Neural cell (in vitro differentiated cells): ENCODE results near the gene CRACDL. TPM values are rescaled to one million over a fixed set of nuclear protein-coding genes. Genes with fewer than 3 reads are reported as not detected.
"Not testable (repeated sequence)": the region's sequence is repeated elsewhere in the genome, so short reads cannot be mapped to it uniquely, and the experiment has no call there.

Source experiments
- H2AFZ ChIP-seq: fragments of 200-600, 300-800 bp; sonication (generic), shearing (Covaris generic); 2 replicates; pipeline ENCODE4 v1.6.0; 2014; ENCODE audit warnings: low read depth, mild to moderate bottlenecking, antibody characterized with exemption, low read length, moderate library complexity
- H3F3A ChIP-seq: fragments of 200-600 bp; shearing (Covaris generic); 2 replicates; pipeline ENCODE4 v1.6.1; 2016; ENCODE audit warnings: mild to moderate bottlenecking, moderate library complexity, mixed read lengths, antibody characterized with exemption, low read length; ENCODE audit not compliant: insufficient read depth, poor library complexity, severe bottlenecking
- H3K27ac ChIP-seq: fragments of 200-600, 300-800 bp; sonication (generic), shearing (Covaris generic); 2 replicates; pipeline ENCODE4 v1.5.1; 2014; ENCODE audit warnings: mild to moderate bottlenecking, low read length, moderate library complexity
- H3K27me3 ChIP-seq: fragments of 300-800, 200-600 bp; sonication (generic), shearing (Covaris generic); 2 replicates; pipeline ENCODE4 v1.6.0; 2014; ENCODE audit warnings: mild to moderate bottlenecking, low read depth, low read length, moderate library complexity; ENCODE audit not compliant: insufficient read depth
- H3K36me3 ChIP-seq: fragments of 300-800, 200-600 bp; sonication (generic), shearing (Covaris generic); 2 replicates; pipeline ENCODE4 v1.5.1; 2014; ENCODE audit warnings: mild to moderate bottlenecking, antibody characterized with exemption, low read length, moderate library complexity; ENCODE audit not compliant: insufficient read depth
- H3K4me2 ChIP-seq: fragments of 300-800, 200-600 bp; sonication (generic), shearing (Covaris generic); 2 replicates; pipeline ENCODE4 v1.6.0; 2014; ENCODE audit warnings: mild to moderate bottlenecking, low read length
- H3K4me3 ChIP-seq: fragments of 300-800, 200-600 bp; sonication (generic), shearing (Covaris generic); 2 replicates; pipeline ENCODE4 v1.5.1; 2014; ENCODE audit warnings: mild to moderate bottlenecking, low read length, moderate library complexity
- H3K79me2 ChIP-seq: fragments of 200-600 bp; shearing (Covaris generic); replicated peaks from 2 replicates; pipeline ENCODE4 v1.6.0; 2014; ENCODE audit warnings: mild to moderate bottlenecking, low read length, moderate library complexity; ENCODE audit not compliant: insufficient read depth
- H3K9ac ChIP-seq: fragments of 300-800, 200-600 bp; sonication (generic), shearing (Covaris generic); 2 replicates; pipeline ENCODE4 v1.6.1; 2016; ENCODE audit warnings: mild to moderate bottlenecking, low read length, mixed read lengths
- H3K9me2 ChIP-seq: fragments of 200-600 bp; shearing (Covaris generic); 2 replicates; pipeline ENCODE4 v1.6.1; 2016; ENCODE audit warnings: mild to moderate bottlenecking, low read length, mixed read lengths; ENCODE audit not compliant: insufficient read depth
- H3K9me3 ChIP-seq: fragments of 200-600, 300-800 bp; sonication (generic), shearing (Covaris generic); 2 replicates; pipeline ENCODE4 v1.6.1; 2016; ENCODE audit warnings: mild to moderate bottlenecking, mixed run types, low read length, moderate library complexity, mixed read lengths
- H4K20me1 ChIP-seq: fragments of 200-600 bp; shearing (Covaris generic); 2 replicates; pipeline ENCODE4 v1.6.1; 2016; ENCODE audit warnings: mild to moderate bottlenecking, mixed run types; ENCODE audit not compliant: insufficient read depth
- CTCF ChIP-seq: fragments of 450-650 bp; IDR thresholded peaks from 2 replicates; pipeline ENCODE4 v1.5.1; 2014; ENCODE audit warnings: antibody characterized with exemption, mild to moderate bottlenecking, moderate library complexity; ENCODE audit not compliant: poor library complexity, severe bottlenecking
- EP300 ChIP-seq: fragments of 450-650 bp; conservative IDR thresholded peaks from 2 replicates; pipeline ENCODE4 v1.6.1; 2014; ENCODE audit warnings: antibody characterized with exemption, mild to moderate bottlenecking, moderate library complexity; ENCODE audit not compliant: poor library complexity, severe bottlenecking
- EZH2 ChIP-seq: fragments of 200-600, 300-800 bp; shearing (Covaris generic), sonication (generic); IDR thresholded peaks from 2 replicates; pipeline ENCODE4 v1.6.1; 2014; ENCODE audit warnings: antibody characterized with exemption, low read length, borderline replicate concordance, mild to moderate bottlenecking; ENCODE audit not compliant: insufficient read depth, poor library complexity, severe bottlenecking
- MXI1 ChIP-seq: fragments of 450-650 bp; conservative IDR thresholded peaks from 2 replicates; pipeline ENCODE4 v1.6.1; 2014; ENCODE audit warnings: antibody characterized with exemption, mild to moderate bottlenecking; ENCODE audit not compliant: poor library complexity, severe bottlenecking
- POLR2AphosphoS5 ChIP-seq: IDR thresholded peaks from 2 replicates; pipeline ENCODE4 v1.6.1; 2012
- RAD21 ChIP-seq: fragments of 450-650 bp; conservative IDR thresholded peaks from 2 replicates; pipeline ENCODE4 v1.6.1; 2014; ENCODE audit warnings: antibody characterized with exemption, mild to moderate bottlenecking, moderate library complexity
- REST ChIP-seq: IDR thresholded peaks from 2 replicates; pipeline ENCODE4 v1.6.1; 2012; ENCODE audit warnings: borderline replicate concordance
- SMC3 ChIP-seq: fragments of 450-650 bp; conservative IDR thresholded peaks from 2 replicates; pipeline ENCODE4 v1.6.1; 2014; ENCODE audit warnings: antibody characterized with exemption, mild to moderate bottlenecking, moderate library complexity; ENCODE audit not compliant: poor library complexity
- TAF1 ChIP-seq: IDR thresholded peaks from 2 replicates; pipeline ENCODE4 v1.6.1; 2012; ENCODE audit warnings: low read depth
- polyA plus RNA-seq: library from polyadenylated mRNA; depleted of rRNA; stranded (reverse); fragments of >200 nt; gene quantifications from 2 replicates; pipeline ENCODE4 v1.2.3, GENCODE V29; 2014

Gene CRACDL
- polyA plus RNA-seq, 1 donor from 2014 or later, result 0.85 TPM

DNA sequence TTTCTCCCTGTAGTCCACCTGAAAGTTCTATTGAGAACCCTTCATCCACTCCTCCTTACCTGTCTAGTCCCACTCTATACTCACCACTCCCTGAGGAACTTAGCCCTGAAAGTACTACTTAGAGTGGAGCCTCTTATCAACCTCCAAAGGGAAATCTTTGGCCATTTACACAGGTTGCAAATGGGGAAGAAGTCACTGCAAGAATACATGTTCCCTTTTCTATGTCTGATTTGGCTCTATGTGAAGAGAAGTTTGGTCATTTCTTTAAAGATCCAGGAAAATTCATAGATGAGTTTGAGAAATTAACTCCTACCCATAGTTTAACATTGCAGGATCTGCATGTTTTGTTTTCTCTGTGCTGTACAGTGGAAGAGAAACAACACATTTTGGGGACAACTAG is 182.2 kb downstream of the CRACDL start:
- Histone ChIP-seq H4K20me1 (no peaks in the 10 kb centered on the region), H3K4me3 (no peak overlapping the region), H3F3A (no peaks in the 10 kb centered on the region), H3K9ac (no peak overlapping the region), H3K27ac (no peak overlapping the region), H3K79me2 (no peaks in the 10 kb centered on the region), H2AFZ (no peak overlapping the region), H3K27me3 (no peaks in the 10 kb centered on the region), H3K4me2 (no peak overlapping the region), H3K9me3 (no peaks in the 10 kb centered on the region), H3K9me2 (no peaks in the 10 kb centered on the region), H3K36me3 (no peaks in the 10 kb centered on the region)
- TF ChIP-seq MXI1, result no peak
- TF ChIP-seq EZH2, result no peak
- no peak for TF ChIP-seq POLR2AphosphoS5
- TF ChIP-seq CTCF, result no peak
- TF ChIP-seq EP300, result no peak
- no peak for TF ChIP-seq REST
- no peak for TF ChIP-seq RAD21
- no peak for TF ChIP-seq TAF1

DNA sequence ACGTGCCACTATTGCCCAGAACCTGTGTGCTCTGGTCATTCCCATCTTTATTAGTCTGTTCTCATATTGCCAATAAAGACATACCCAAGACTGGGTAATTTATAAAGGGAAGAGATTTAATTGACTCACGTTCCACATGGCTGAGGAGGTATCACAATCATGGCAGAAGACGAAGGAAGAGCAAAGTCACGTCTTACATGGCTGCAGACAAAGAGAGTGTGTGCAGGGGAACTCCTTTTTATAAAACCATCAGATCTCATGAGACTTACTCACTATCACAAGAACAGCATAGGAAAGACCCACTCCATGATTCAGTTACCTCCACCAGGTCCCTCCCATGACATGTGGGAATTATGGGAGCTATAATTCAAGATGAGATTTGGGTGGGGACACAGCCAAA is 183.3 kb downstream of the CRACDL start:
- not testable (repeated sequence) for H3K79me2 ChIP-seq, H3K36me3 ChIP-seq

GRCh38 chr2:98751748-98752147 is 184.3 kb downstream of the CRACDL start:
- no peaks in the 10 kb centered on the region for H3K27me3 ChIP-seq
- no peak overlapping the region for H3K4me2 ChIP-seq
- H4K20me1 ChIP-seq, result no peaks in the 10 kb centered on the region
- no peaks in the 10 kb centered on the region for H3K36me3 ChIP-seq
- no peak overlapping the region for H3K9ac ChIP-seq
- no peaks in the 10 kb centered on the region for H3K9me2 ChIP-seq
- no peaks in the 10 kb centered on the region for H3K9me3 ChIP-seq
- no peaks in the 10 kb centered on the region for H3F3A ChIP-seq
- H3K79me2 ChIP-seq, result no peaks in the 10 kb centered on the region
- TF ChIP-seq REST, result no peak
- no peak for TF ChIP-seq POLR2AphosphoS5
- TF ChIP-seq SMC3, result no peak
- TF ChIP-seq EZH2, result no peak
- TF ChIP-seq MXI1, result no peak
- TF ChIP-seq TAF1, result no peak
- TF ChIP-seq RAD21, result no peak
- H3K27ac ChIP-seq, result no peak overlapping the region
- H2AFZ ChIP-seq, result no peak overlapping the region
- no peak overlapping the region for H3K4me3 ChIP-seq

More for the DNA sequence above, 183.3 kb downstream of the CRACDL start:
- H3F3A ChIP-seq, H3K4me3 ChIP-seq, H4K20me1 ChIP-seq, H3K9ac ChIP-seq, H3K9me2 ChIP-seq, H3K27me3 ChIP-seq, H2AFZ ChIP-seq, H3K4me2 ChIP-seq, H3K9me3 ChIP-seq, H3K27ac ChIP-seq: not testable (repeated sequence)
